OCI-LY1 (cell line): ENCODE data around the gene SFMBT2.

Source experiments
- H2AFZ ChIP-seq: fragments of 200-600 bp; sonication (generic), shearing (Covaris generic); 2 replicates; pipeline ENCODE4 v1.6.0; 2014; ENCODE audit warnings: antibody characterized with exemption, mild to moderate bottlenecking, low read length
- H3F3A ChIP-seq: fragments of 200-600 bp; sonication (generic), shearing (Covaris generic); 2 replicates; pipeline ENCODE4 v1.6.0; 2014; ENCODE audit warnings: mild to moderate bottlenecking, antibody characterized with exemption, low read length, moderate library complexity; ENCODE audit not compliant: insufficient read depth
- H3K27ac ChIP-seq: fragments of 200-600 bp; sonication (generic); 2 replicates; pipeline ENCODE4 v1.5.1; 2014; ENCODE audit warnings: low read length, mixed run types, mild to moderate bottlenecking, low read depth; ENCODE audit not compliant: poor library complexity, severe bottlenecking
- H3K27me3 ChIP-seq: fragments of 200-600 bp; sonication (generic); 2 replicates; pipeline ENCODE4 v1.6.0; 2014; ENCODE audit warnings: antibody characterized with exemption, mild to moderate bottlenecking, low read length, moderate library complexity; ENCODE audit not compliant: insufficient read depth
- H3K36me3 ChIP-seq: fragments of 200-600 bp; sonication (generic); 2 replicates; pipeline ENCODE4 v1.6.1; 2014; ENCODE audit warnings: mild to moderate bottlenecking, antibody characterized with exemption, low read length, moderate library complexity, mixed read lengths; ENCODE audit not compliant: insufficient read depth
- H3K4me1 ChIP-seq: fragments of 200-600 bp; sonication (generic); 2 replicates; pipeline ENCODE4 v1.5.1; 2014; ENCODE audit warnings: mild to moderate bottlenecking, low read length, moderate library complexity; ENCODE audit not compliant: insufficient read depth, severe bottlenecking
- H3K4me2 ChIP-seq: fragments of 200-600 bp; sonication (generic), shearing (Covaris generic); 2 replicates; pipeline ENCODE4 v1.6.1; 2014; ENCODE audit warnings: low read length
- H3K4me3 ChIP-seq: fragments of 200-600 bp; sonication (generic); 2 replicates; pipeline ENCODE4 v1.5.1; 2014; ENCODE audit warnings: low read length, low read depth, mild to moderate bottlenecking, mixed read lengths; ENCODE audit not compliant: poor library complexity, severe bottlenecking
- H3K79me2 ChIP-seq: fragments of 200-600 bp; shearing (Covaris generic); 2 replicates; pipeline ENCODE4 v1.6.1; 2016; ENCODE audit warnings: mixed run types, low read length, mixed read lengths; ENCODE audit not compliant: insufficient read depth
- H3K9ac ChIP-seq: fragments of 200-600 bp; sonication (generic), shearing (Covaris generic); 2 replicates; pipeline ENCODE4 v1.6.1; 2014; ENCODE audit warnings: mild to moderate bottlenecking, low read length, mixed read lengths
- H3K9me2 ChIP-seq: fragments of 200-600 bp; sonication (generic), shearing (Covaris generic); 2 replicates; pipeline ENCODE4 v1.6.1; 2014; ENCODE audit warnings: low read depth, mild to moderate bottlenecking, low read length, mixed read lengths
- H3K9me3 ChIP-seq: fragments of 200-600 bp; shearing (Covaris generic); 2 replicates; pipeline ENCODE4 v1.6.1; 2014; ENCODE audit warnings: low read length, mixed read lengths
- H4K20me1 ChIP-seq: fragments of 200-600 bp; sonication (generic), shearing (Covaris generic); 2 replicates; pipeline ENCODE4 v1.6.0; 2016; ENCODE audit warnings: mild to moderate bottlenecking, low read length; ENCODE audit not compliant: insufficient read depth
- CTCF ChIP-seq: fragments of 200-600 bp; sonication (generic), shearing (Covaris generic); IDR thresholded peaks from 2 replicates; pipeline ENCODE4 v1.5.1; 2017; ENCODE audit warnings: mild to moderate bottlenecking, antibody characterized with exemption, low read length, moderate library complexity, mixed read lengths
- EZH2 ChIP-seq: fragments of 200-600 bp; sonication (generic), shearing (Covaris generic); IDR thresholded peaks from 2 replicates; pipeline ENCODE4 v1.8.0; 2017; ENCODE audit warnings: borderline replicate concordance, mixed run types, mild to moderate bottlenecking, antibody characterized with exemption, low read length, moderate library complexity, mixed read lengths

SFMBT2 gene

GRCh38 chr10:7359954-7360353 is 50.9 kb downstream of the SFMBT2 start:
- Histone ChIP-seq H3K9ac (no peak overlapping the region), H3K4me2 (no peak overlapping the region), H3K79me2 (no peaks in the 10 kb centered on the region), H3K4me1 (no peaks in the 10 kb centered on the region), H4K20me1 (no peaks in the 10 kb centered on the region), H3K36me3 (peaks cover 78% of the 10 kb centered on the region), H3K9me3 (peaks cover 19% of the 10 kb centered on the region), H3K4me3 (no peak overlapping the region), H3F3A (no peaks in the 10 kb centered on the region), H3K27me3 (no peaks in the 10 kb centered on the region), H3K9me2 (no peaks in the 10 kb centered on the region), H3K27ac (no peak overlapping the region), H2AFZ (no peak overlapping the region)
- TF ChIP-seq EZH2 = no peak
- no peak for TF ChIP-seq CTCF

GRCh38 chr10:7359356-7359755 is 51.5 kb downstream of the SFMBT2 start:
- TF ChIP-seq EZH2 (no peak), CTCF (no peak)
- no peak overlapping the region for H2AFZ ChIP-seq
- no peaks in the 10 kb centered on the region for H3K4me1 ChIP-seq
- no peaks in the 10 kb centered on the region for H3K79me2 ChIP-seq
- no peaks in the 10 kb centered on the region for H3F3A ChIP-seq
- no peak overlapping the region for H3K4me3 ChIP-seq
- no peaks in the 10 kb centered on the region for H4K20me1 ChIP-seq
- H3K4me2 ChIP-seq = no peak overlapping the region
- peaks cover 72% of the 10 kb centered on the region for H3K36me3 ChIP-seq
- H3K27ac ChIP-seq = no peak overlapping the region
- no peaks in the 10 kb centered on the region for H3K27me3 ChIP-seq
- H3K9me2 ChIP-seq = no peaks in the 10 kb centered on the region
- peaks cover 19% of the 10 kb centered on the region for H3K9me3 ChIP-seq
- H3K9ac ChIP-seq = no peak overlapping the region

GRCh38 chr10:7357193-7357592 is 53.6 kb downstream of the SFMBT2 start:
- Histone ChIP-seq H3F3A (no peaks in the 10 kb centered on the region), H3K27ac (no peak overlapping the region), H3K79me2 (no peaks in the 10 kb centered on the region), H3K4me2 (no peak overlapping the region), H3K27me3 (no peaks in the 10 kb centered on the region), H3K4me1 (no peaks in the 10 kb centered on the region), H3K36me3 (peaks cover 50% of the 10 kb centered on the region), H2AFZ (no peak overlapping the region), H4K20me1 (no peaks in the 10 kb centered on the region), H3K9me2 (no peaks in the 10 kb centered on the region), H3K9me3 (0 out of 2 replicates have a peak, but pooled peaks cover 8% of the 10 kb centered on the region), H3K4me3 (no peak overlapping the region), H3K9ac (no peak overlapping the region)
- no peak for TF ChIP-seq CTCF
- TF ChIP-seq EZH2 = no peak
